ENCODE measurements around the gene NACC2.

NACC2 gene

DNA sequence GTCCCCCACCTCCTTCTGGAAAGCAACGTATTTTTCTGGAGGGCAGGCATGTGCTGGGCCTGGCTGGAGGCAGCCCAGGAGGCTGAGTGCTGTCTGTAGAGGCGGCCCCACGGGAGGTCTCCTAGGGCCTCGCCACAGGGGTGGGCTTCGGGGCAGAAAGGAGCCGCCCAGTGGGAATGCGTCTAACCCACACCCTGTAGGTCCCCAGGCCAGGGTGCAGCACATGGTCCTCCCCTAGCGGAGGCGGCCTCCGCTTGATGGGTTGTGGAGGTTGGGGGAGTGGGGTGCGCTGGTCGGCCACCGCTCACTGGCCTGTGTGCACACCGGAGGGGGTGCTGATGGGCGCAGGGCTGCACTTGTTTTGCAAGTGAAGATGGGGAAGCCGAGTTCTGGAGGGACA is 85.6 kb downstream of the NACC2 start:
- no peak for DNase-seq
- Histone ChIP-seq H3K27me3 (replicated peaks in 2 of 5; ENCODE audit: control insufficient read depth in 4 of 5, insufficient read depth in 5 of 5, low read length in 4 of 5) (no peaks in the 10 kb centered on the region), H3K4me3 (ENCODE audit: control insufficient read depth in 1 of 7, extremely low read depth in 1 of 7, insufficient read depth in 4 of 7, low read depth in 2 of 7, low read length in 6 of 7) (no peak overlapping the region), H3K36me3 (ENCODE audit: control insufficient read depth in 4 of 4, insufficient read depth in 4 of 4, low read length in 3 of 4) (peaks cover 0 to 36% (median 11%) of the 10 kb centered on the region in 4 experiments), H3K4me1 (ENCODE audit: control extremely low read depth in 1 of 4, control insufficient read depth in 4 of 4, insufficient read depth in 4 of 4, low read length in 3 of 4) (no peaks in the 10 kb centered on the region), H3K9me3 (ENCODE audit: control extremely low read depth in 1 of 5, control insufficient read depth in 4 of 5, insufficient read depth in 2 of 5, low read depth in 1 of 5, low read length in 4 of 5) (no peaks in the 10 kb centered on the region), H3K27ac (ENCODE audit: insufficient read depth in 1 of 2, low read depth in 1 of 2, low read length in 2 of 2, poor library complexity in 1 of 2, severe bottlenecking in 2 of 2) (no peak overlapping the region)
- POLR2A ChIA-PET = no interaction called here
- CTCF ChIA-PET = no interaction called here
- whole genome bisulfite sequencing (ENCODE audit: insufficient coverage) = 99% methylated on average over 9 of the region's 16 CpGs

DNA sequence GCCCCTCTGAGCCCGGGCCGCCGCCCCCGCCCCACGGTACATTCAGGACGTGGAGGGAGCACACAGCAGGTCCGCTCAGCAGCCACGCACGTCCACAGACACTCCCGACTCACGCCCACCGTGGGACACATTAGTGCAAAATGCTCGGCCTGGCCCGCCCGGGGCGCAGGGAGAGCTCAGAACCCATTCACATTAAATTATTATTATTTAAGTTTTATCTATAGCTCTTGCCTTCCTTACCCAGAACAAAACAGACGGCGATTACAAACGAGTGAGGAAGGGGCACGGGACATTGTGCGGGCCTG is 86.4 kb downstream of the NACC2 start:
- Histone ChIP-seq H3K36me3 (ENCODE audit: control insufficient read depth in 4 of 4, insufficient read depth in 4 of 4, low read length in 3 of 4) (peaks cover 0 to 36% (median 11%) of the 10 kb centered on the region in 4 experiments), H3K9me3 (ENCODE audit: control extremely low read depth in 1 of 5, control insufficient read depth in 4 of 5, insufficient read depth in 2 of 5, low read depth in 1 of 5, low read length in 4 of 5) (no peaks in the 10 kb centered on the region), H3K27ac (ENCODE audit: insufficient read depth in 1 of 2, low read depth in 1 of 2, low read length in 2 of 2, poor library complexity in 1 of 2, severe bottlenecking in 2 of 2) (no peak overlapping the region), H3K4me1 (ENCODE audit: control extremely low read depth in 1 of 4, control insufficient read depth in 4 of 4, insufficient read depth in 4 of 4, low read length in 3 of 4) (peaks cover 0 to under 1% (median 0%) of the 10 kb centered on the region in 4 experiments), H3K4me3 (ENCODE audit: control insufficient read depth in 1 of 7, extremely low read depth in 1 of 7, insufficient read depth in 4 of 7, low read depth in 2 of 7, low read length in 6 of 7) (no peak overlapping the region), H3K27me3 (replicated peaks in 2 of 5; ENCODE audit: control insufficient read depth in 4 of 5, insufficient read depth in 5 of 5, low read length in 4 of 5) (no peaks in the 10 kb centered on the region)
- WGBS (ENCODE audit: insufficient coverage) = 89% methylated on average over 6 of the region's 21 CpGs
- CTCF ChIA-PET = interaction anchor here (1.0 kb wide), 1 partner anchor 81 kb away, joined by 3 read pairs; no protein-coding TSS in a partner anchor
- no peak for DNase-seq
- POLR2A ChIA-PET = no interaction called here

DNA sequence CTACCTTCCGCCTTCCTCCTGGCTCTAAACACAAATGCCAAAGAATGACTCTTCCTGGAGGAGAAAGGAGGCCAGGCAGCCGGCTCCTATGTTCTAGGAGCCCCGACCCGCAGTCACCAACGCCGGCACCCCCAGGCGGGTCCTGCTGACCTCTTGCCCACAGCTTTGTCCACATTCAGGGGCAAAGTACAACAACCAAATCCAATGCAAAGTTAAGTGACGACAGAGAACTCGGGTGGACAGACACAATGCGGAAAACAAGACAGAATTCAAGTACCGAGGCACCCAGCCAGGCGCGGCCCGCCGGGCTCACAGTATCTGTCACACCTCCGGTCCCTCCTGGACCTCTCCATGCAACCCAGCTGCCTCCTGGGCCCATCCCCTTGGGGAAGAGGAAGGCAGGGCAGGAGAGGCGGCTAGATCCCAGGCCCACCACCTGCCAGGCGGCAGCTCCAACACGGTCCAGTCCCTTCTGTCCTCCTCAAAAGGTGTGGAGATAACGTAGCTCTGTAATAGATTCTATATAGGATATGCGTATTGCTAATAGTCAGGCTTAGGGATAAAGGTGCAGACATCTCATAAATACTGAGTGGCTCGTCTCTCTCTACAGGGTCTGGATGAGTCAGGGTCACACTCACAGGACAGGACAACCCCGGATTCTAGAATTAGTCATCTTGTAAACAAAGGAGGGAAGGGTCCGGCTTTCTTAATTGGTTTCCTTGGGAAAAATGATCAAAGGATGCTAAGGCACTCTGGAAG is 87.0 kb downstream of the NACC2 start:
- CTCF ChIA-PET = interaction anchor here (1.0 kb wide), 1 partner anchor 82 kb away, joined by 3 read pairs; no protein-coding TSS in a partner anchor
- H3K4me3 ChIP-seq (ENCODE audit: control insufficient read depth in 1 of 7, extremely low read depth in 1 of 7, insufficient read depth in 4 of 7, low read depth in 2 of 7, low read length in 6 of 7) = no peak overlapping the region
- DNase-seq = no peak
- H3K9me3 ChIP-seq (ENCODE audit: control extremely low read depth in 1 of 5, control insufficient read depth in 4 of 5, insufficient read depth in 2 of 5, low read depth in 1 of 5, low read length in 4 of 5) = no peaks in the 10 kb centered on the region
- H3K36me3 ChIP-seq (ENCODE audit: control insufficient read depth in 4 of 4, insufficient read depth in 4 of 4, low read length in 3 of 4) = peaks cover 0 to 35% (median 8%) of the 10 kb centered on the region in 4 experiments
- POLR2A ChIA-PET = no interaction called here
- 92% methylated on average over 16 of the region's 24 CpGs for WGBS (ENCODE audit: insufficient coverage)
- no peaks in the 10 kb centered on the region for H3K27me3 ChIP-seq (replicated peaks in 2 of 5; ENCODE audit: control insufficient read depth in 4 of 5, insufficient read depth in 5 of 5, low read length in 4 of 5)
- no peak overlapping the region for H3K27ac ChIP-seq (ENCODE audit: insufficient read depth in 1 of 2, low read depth in 1 of 2, low read length in 2 of 2, poor library complexity in 1 of 2, severe bottlenecking in 2 of 2)
- H3K4me1 ChIP-seq (ENCODE audit: control extremely low read depth in 1 of 4, control insufficient read depth in 4 of 4, insufficient read depth in 4 of 4, low read length in 3 of 4) = peaks cover 0 to 4% (median 0%) of the 10 kb centered on the region in 4 experiments

DNA sequence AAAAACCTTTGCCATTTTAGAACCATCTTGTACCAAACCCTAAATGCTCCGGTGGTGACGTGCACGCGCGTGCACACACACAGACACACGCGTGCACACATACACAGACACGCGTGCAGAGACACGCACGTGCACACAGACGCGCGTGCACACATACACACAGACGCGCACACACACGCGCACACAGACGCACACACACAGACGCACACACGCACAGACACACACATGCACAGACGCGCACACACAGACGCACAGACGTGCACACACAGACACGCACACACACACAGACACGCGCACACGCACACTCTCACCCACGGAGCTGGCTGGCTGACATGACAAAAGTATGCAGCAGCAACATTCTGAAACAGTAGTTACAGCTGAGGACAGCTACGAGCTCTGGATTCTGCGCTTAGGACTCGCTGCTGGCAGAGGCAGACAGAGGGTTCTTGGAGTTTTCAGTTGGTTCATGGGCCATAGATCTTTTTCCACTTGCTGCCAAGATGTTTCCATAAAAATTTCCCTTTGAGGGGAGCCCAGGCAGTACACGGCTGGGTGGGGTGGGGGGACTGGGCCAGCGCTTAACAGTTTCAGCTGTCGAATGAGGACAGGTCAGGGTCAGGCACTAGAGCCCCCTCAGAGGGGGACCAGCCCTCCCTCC is 87.7 kb downstream of the NACC2 start:
- Histone ChIP-seq H3K27ac (ENCODE audit: insufficient read depth in 1 of 2, low read depth in 1 of 2, low read length in 2 of 2, poor library complexity in 1 of 2, severe bottlenecking in 2 of 2) (no peak overlapping the region), H3K9me3 (ENCODE audit: control extremely low read depth in 1 of 5, control insufficient read depth in 4 of 5, insufficient read depth in 2 of 5, low read depth in 1 of 5, low read length in 4 of 5) (no peaks in the 10 kb centered on the region), H3K27me3 (replicated peaks in 2 of 5; ENCODE audit: control insufficient read depth in 4 of 5, insufficient read depth in 5 of 5, low read length in 4 of 5) (no peaks in the 10 kb centered on the region), H3K36me3 (ENCODE audit: control insufficient read depth in 4 of 4, insufficient read depth in 4 of 4, low read length in 3 of 4) (peaks cover 0 to 31% (median 8%) of the 10 kb centered on the region in 4 experiments), H3K4me3 (ENCODE audit: control insufficient read depth in 1 of 7, extremely low read depth in 1 of 7, insufficient read depth in 4 of 7, low read depth in 2 of 7, low read length in 6 of 7) (no peak overlapping the region), H3K4me1 (ENCODE audit: control extremely low read depth in 1 of 4, control insufficient read depth in 4 of 4, insufficient read depth in 4 of 4, low read length in 3 of 4) (peaks cover 0 to 4% (median 0%) of the 10 kb centered on the region in 4 experiments)
- WGBS (ENCODE audit: insufficient coverage) = 87% methylated on average over 33 of the region's 36 CpGs
- no peak for DNase-seq
- ChIA-PET POLR2A (interaction anchor here (0.6 kb wide), 1 partner anchor 658 kb away, joined by 5 read pairs; no protein-coding TSS in a partner anchor), CTCF (interaction anchor here (0.6 kb wide), 1 partner anchor 15 kb away, joined by 3 read pairs; no protein-coding TSS in a partner anchor)

DNA sequence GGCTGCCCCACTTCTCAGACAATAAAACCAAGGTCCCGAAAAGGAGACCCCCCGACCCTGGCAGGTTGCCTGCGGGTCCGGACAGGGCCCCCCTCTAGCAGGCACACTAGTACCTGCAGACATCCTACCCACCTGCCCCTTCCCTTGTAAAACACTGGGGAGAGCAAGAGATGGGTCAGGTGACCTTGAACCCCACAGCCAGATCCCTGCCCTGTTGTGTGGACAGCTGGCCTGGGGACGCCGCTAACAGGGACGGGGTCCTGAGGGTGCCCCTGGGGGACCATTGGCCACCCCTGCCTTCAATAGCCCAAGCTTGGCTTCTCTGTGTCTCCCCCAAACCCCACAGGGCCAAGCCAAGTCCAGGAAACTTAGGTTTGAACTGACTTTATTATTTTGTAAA is 88.9 kb downstream of the NACC2 start:
- H3K27ac ChIP-seq (ENCODE audit: insufficient read depth in 1 of 2, low read depth in 1 of 2, low read length in 2 of 2, poor library complexity in 1 of 2, severe bottlenecking in 2 of 2) = no peak overlapping the region
- H3K4me1 ChIP-seq (ENCODE audit: control extremely low read depth in 1 of 4, control insufficient read depth in 4 of 4, insufficient read depth in 4 of 4, low read length in 3 of 4) = peaks cover 0 to 4% (median 0%) of the 10 kb centered on the region in 4 experiments
- peaks cover 0 to 19% (median 5%) of the 10 kb centered on the region in 4 experiments for H3K36me3 ChIP-seq (ENCODE audit: control insufficient read depth in 4 of 4, insufficient read depth in 4 of 4, low read length in 3 of 4)
- ChIA-PET CTCF (no interaction called here), POLR2A (no interaction called here)
- no peak overlapping the region for H3K4me3 ChIP-seq (ENCODE audit: control insufficient read depth in 1 of 7, extremely low read depth in 1 of 7, insufficient read depth in 4 of 7, low read depth in 2 of 7, low read length in 6 of 7)
- no peaks in the 10 kb centered on the region for H3K27me3 ChIP-seq (replicated peaks in 2 of 5; ENCODE audit: control insufficient read depth in 4 of 5, insufficient read depth in 5 of 5, low read length in 4 of 5)
- WGBS (ENCODE audit: insufficient coverage) = 100% methylated on average over 4 of the region's 7 CpGs
- H3K9me3 ChIP-seq (ENCODE audit: control extremely low read depth in 1 of 5, control insufficient read depth in 4 of 5, insufficient read depth in 2 of 5, low read depth in 1 of 5, low read length in 4 of 5) = no peaks in the 10 kb centered on the region
- DNase-seq = no peak

DNA sequence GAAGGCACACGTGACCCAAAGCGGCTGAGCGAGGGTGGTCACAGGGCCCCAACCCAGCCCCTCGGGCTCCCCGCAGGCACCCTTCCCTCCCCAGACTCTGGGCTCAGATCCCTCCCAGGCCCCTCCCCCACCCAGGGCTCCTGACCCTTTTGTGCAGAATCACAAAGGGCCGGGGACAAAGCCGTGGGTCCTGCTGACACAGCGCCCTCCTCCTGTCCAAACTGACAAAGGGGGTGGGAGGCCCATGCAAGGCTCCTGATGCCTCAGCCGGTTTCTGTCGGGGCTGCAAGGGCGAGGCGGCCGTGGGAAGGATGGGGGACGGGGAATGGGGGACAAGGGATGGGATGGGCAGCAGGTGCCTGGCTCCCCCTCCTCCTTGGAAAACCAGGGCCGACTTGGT is 90.4 kb downstream of the NACC2 start:
- H3K36me3 ChIP-seq (ENCODE audit: control insufficient read depth in 4 of 4, insufficient read depth in 4 of 4, low read length in 3 of 4) = peaks cover 0 to 10% (median 3%) of the 10 kb centered on the region in 4 experiments
- no peaks in the 10 kb centered on the region for H3K9me3 ChIP-seq (ENCODE audit: control extremely low read depth in 1 of 5, control insufficient read depth in 4 of 5, insufficient read depth in 2 of 5, low read depth in 1 of 5, low read length in 4 of 5)
- H3K27me3 ChIP-seq (replicated peaks in 2 of 5; ENCODE audit: control insufficient read depth in 4 of 5, insufficient read depth in 5 of 5, low read length in 4 of 5) = no peaks in the 10 kb centered on the region
- ChIA-PET CTCF (no interaction called here), POLR2A (no interaction called here)
- H3K4me1 ChIP-seq (ENCODE audit: control extremely low read depth in 1 of 4, control insufficient read depth in 4 of 4, insufficient read depth in 4 of 4, low read length in 3 of 4) = peaks cover 0 to 4% (median 0%) of the 10 kb centered on the region in 4 experiments
- no peak overlapping the region for H3K27ac ChIP-seq (ENCODE audit: insufficient read depth in 1 of 2, low read depth in 1 of 2, low read length in 2 of 2, poor library complexity in 1 of 2, severe bottlenecking in 2 of 2)
- WGBS (ENCODE audit: insufficient coverage) = 81% methylated on average over 3 of the region's 15 CpGs
- H3K4me3 ChIP-seq (ENCODE audit: control insufficient read depth in 1 of 7, extremely low read depth in 1 of 7, insufficient read depth in 4 of 7, low read depth in 2 of 7, low read length in 6 of 7) = no peak overlapping the region
- no peak for DNase-seq

DNA sequence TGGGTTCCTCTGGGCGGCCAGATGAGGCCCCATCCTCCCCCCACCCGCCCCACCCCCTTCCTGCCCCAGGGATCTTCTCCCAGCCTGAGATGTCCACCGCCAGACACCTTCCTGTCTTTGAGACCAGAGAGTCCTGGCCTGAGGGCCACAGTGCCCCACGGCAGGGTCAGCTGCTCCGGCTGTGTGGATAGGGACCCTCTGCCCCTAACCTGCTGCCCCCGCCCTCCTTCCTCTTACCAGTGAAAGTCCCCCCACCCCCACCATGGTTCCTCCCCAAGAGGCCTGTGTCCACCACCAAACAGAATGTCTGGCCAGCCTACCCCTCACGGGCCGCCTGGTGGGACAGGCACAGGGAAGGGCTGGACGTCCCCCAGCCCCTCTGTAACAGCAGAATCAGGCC is 90.9 kb downstream of the NACC2 start:
- no peak overlapping the region for H3K4me3 ChIP-seq (ENCODE audit: control insufficient read depth in 1 of 7, extremely low read depth in 1 of 7, insufficient read depth in 4 of 7, low read depth in 2 of 7, low read length in 6 of 7)
- CTCF ChIA-PET = no interaction called here
- H3K36me3 ChIP-seq (ENCODE audit: control insufficient read depth in 4 of 4, insufficient read depth in 4 of 4, low read length in 3 of 4) = peaks cover 0 to 6% (median under 1%) of the 10 kb centered on the region in 4 experiments
- DNase-seq = no peak
- H3K27me3 ChIP-seq (replicated peaks in 2 of 5; ENCODE audit: control insufficient read depth in 4 of 5, insufficient read depth in 5 of 5, low read length in 4 of 5) = no peaks in the 10 kb centered on the region
- peaks cover 0 to 4% (median 0%) of the 10 kb centered on the region in 4 experiments for H3K4me1 ChIP-seq (ENCODE audit: control extremely low read depth in 1 of 4, control insufficient read depth in 4 of 4, insufficient read depth in 4 of 4, low read length in 3 of 4)
- no peaks in the 10 kb centered on the region for H3K9me3 ChIP-seq (ENCODE audit: control extremely low read depth in 1 of 5, control insufficient read depth in 4 of 5, insufficient read depth in 2 of 5, low read depth in 1 of 5, low read length in 4 of 5)
- no peak overlapping the region for H3K27ac ChIP-seq (ENCODE audit: insufficient read depth in 1 of 2, low read depth in 1 of 2, low read length in 2 of 2, poor library complexity in 1 of 2, severe bottlenecking in 2 of 2)
- POLR2A ChIA-PET = no interaction called here
- 86% methylated on average over 5 of the region's 9 CpGs for WGBS (ENCODE audit: insufficient coverage)

Measured in common myeloid progenitor, CD34-positive (primary cell).